ENCODE measurements around the gene MON1B.

MON1B gene

DNA sequence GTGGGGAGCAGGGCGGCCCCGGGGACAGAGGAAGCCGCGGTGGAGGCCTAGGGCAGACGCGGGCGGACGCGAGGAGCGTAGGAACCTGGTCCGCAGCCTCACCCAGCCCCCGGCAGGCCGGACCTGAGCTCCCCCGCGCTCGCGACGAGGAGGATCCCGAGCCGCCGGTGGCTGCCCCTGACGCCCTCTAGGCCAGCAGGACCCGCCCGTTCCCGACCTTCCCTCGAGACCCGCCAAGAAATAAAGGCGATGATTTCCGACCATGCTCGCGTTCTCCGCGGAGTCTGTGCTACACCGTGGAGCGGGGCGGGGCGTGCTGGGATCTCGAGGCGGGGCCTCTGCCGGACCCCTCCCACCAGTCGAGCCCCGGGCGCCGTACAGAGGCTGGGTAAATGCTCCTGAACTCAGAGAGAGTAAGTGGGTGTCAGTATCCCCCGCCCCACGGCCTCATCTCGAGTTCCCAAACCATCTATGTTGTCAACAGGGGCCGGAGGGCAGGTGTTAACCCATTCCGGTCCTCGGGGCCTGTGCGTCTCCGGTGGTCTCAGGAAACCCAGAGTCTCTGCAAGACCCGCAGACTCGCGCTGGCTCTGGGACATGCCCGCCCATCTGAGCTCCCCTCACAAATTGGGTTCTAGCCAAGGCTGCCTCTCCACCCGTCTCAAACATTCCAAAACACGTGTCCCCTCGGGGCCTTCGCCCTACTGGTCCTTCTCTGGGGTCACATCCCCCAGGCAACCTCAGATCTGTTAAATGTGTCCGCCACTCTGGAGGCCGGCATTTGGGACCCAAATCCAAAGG, 22.0 kb downstream of the MON1B start:
- peak overlapping the region; percentile 74 for H3K4me3 ChIP-seq (ENCODE audit: low read depth, low read length)
- TF ChIP-seq, protein P1, sequence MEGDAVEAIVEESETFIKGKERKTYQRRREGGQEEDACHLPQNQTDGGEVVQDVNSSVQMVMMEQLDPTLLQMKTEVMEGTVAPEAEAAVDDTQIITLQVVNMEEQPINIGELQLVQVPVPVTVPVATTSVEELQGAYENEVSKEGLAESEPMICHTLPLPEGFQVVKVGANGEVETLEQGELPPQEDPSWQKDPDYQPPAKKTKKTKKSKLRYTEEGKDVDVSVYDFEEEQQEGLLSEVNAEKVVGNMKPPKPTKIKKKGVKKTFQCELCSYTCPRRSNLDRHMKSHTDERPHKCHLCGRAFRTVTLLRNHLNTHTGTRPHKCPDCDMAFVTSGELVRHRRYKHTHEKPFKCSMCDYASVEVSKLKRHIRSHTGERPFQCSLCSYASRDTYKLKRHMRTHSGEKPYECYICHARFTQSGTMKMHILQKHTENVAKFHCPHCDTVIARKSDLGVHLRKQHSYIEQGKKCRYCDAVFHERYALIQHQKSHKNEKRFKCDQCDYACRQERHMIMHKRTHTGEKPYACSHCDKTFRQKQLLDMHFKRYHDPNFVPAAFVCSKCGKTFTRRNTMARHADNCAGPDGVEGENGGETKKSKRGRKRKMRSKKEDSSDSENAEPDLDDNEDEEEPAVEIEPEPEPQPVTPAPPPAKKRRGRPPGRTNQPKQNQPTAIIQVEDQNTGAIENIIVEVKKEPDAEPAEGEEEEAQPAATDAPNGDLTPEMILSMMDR (IDR thresholded peaks at IDR 0.05; ENCODE audit: insufficient read depth, low read depth, low read length, missing control alignments), result no peak
- peak; percentile 62 for DNase-seq (ENCODE audit: low read depth)

DNA sequence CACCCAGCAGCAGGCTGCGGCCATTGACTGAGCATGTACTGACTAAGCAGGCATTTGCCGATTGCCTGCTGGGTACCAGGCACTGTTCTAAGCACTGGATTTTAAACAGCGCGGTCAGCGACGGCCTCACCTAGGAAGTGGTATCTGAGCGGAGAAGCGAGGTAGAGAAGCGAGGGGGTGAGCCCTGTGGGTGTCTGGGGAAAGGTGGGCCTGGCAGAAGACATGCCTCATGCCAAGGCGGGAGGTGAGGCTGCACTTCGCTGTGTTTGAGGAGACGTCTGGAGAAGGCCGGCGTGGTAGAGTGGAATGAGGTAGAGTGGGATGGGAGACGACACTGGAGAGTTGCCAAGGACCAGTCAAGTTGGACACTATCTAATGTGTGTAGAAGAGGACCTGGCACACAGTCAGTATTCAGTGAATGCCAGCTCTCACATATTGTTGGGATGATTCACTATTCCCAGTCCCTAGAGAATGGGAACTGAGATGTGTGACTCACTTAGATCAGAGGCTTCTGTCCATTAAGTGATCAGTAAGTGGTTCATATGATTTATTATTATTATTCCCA, 22.6 kb downstream of the MON1B start:
- TF ChIP-seq, protein P1 (IDR thresholded peaks at IDR 0.05; ENCODE audit: insufficient read depth, low read depth, low read length, missing control alignments), result no peak
- no peak overlapping the region for H3K4me3 ChIP-seq (ENCODE audit: low read depth, low read length)
- DNase-seq (ENCODE audit: low read depth), result no peak

GRCh38 chr16:77214411-77215138, 23.6 kb downstream of the MON1B start:
- no peak overlapping the region for H3K4me3 ChIP-seq (ENCODE audit: low read depth, low read length)
- DNase-seq (ENCODE audit: low read depth), result no peak
- TF ChIP-seq, protein P1 (IDR thresholded peaks at IDR 0.05; ENCODE audit: insufficient read depth, low read depth, low read length, missing control alignments), result no peak

- no peak for DNase-seq (ENCODE audit: low read depth)
These were observed 28.4 kb downstream of the MON1B start for GRCh38 chr16:77219437-77219836.

GRCh38 chr16:77220427-77220826, 29.4 kb downstream of the MON1B start:
- DNase-seq (ENCODE audit: low read depth), result peak; percentile 59
- H3K4me3 ChIP-seq (ENCODE audit: low read depth, low read length), result no peak overlapping the region
- TF ChIP-seq, protein P1 (IDR thresholded peaks at IDR 0.05; ENCODE audit: insufficient read depth, low read depth, low read length, missing control alignments), result no peak

More at GRCh38 chr16:77219437-77219836, 28.4 kb downstream of the MON1B start:
- H3K4me3 ChIP-seq (ENCODE audit: low read depth, low read length), result no peak overlapping the region
- TF ChIP-seq, protein P1 (IDR thresholded peaks at IDR 0.05; ENCODE audit: insufficient read depth, low read depth, low read length, missing control alignments), result no peak

GRCh38 chr16:77221482-77221881, 30.5 kb downstream of the MON1B start:
- no peak for DNase-seq (ENCODE audit: low read depth)
- no peak overlapping the region for H3K4me3 ChIP-seq (ENCODE audit: low read depth, low read length)
- TF ChIP-seq, protein P1 (IDR thresholded peaks at IDR 0.05; ENCODE audit: insufficient read depth, low read depth, low read length, missing control alignments), result no peak

All from GM12865 (cell line).